MCF 10A (cell line): ENCODE data around the gene THSD7B. TPM values are rescaled to one million over a fixed set of nuclear protein-coding genes. Genes with fewer than 3 reads are reported as not detected.

Experiments
- BruUV-seq: library from RNA; stranded (reverse); fragments of 400-500 nt; replicated peaks from 2 replicates; lab custom pipeline; 2021; lab: Mats Ljungman, UMichigan
- CTCF ChIA-PET: fragments of 300-600 bp; sonication (Branson Sonifier 250); formaldehyde crosslinking; extraction: SDS; loops from one replicate; lab custom pipeline; 2021; ENCODE audit warnings: antibody characterized with exemption, inconsistent platforms; lab: Yijun Ruan, JAX
- POLR2A ChIA-PET: fragments of 300-600, 350-650 bp; sonication (Branson Sonifier 250); formaldehyde crosslinking; extraction: SDS; loops from one replicate; lab custom pipeline; 2020; ENCODE audit warnings: antibody characterized with exemption, inconsistent platforms; lab: Yijun Ruan, JAX
- DNase-seq: peaks from one replicate; pipeline ENCODE4 v3.0.0-alpha.2; 2018; ENCODE audit not compliant: unreplicated experiment
- H3K27ac Mint-ChIP-seq: one replicate; pipeline ENCODE4 v1.8.0; 2022; ENCODE audit warnings: mild to moderate bottlenecking, low read depth, mixed read lengths; ENCODE audit not compliant: unreplicated experiment
- H3K27me3 Mint-ChIP-seq: one replicate; pipeline ENCODE4 v1.8.0; 2022; ENCODE audit warnings: mixed read lengths; ENCODE audit not compliant: insufficient read depth, unreplicated experiment
- H3K36me3 Mint-ChIP-seq: one replicate; pipeline ENCODE4 v1.8.0; 2022; ENCODE audit warnings: mild to moderate bottlenecking, moderate library complexity, mixed read lengths; ENCODE audit not compliant: insufficient read depth, unreplicated experiment
- H3K4me1 Mint-ChIP-seq: one replicate; pipeline ENCODE4 v1.8.0; 2022; ENCODE audit warnings: mixed read lengths; ENCODE audit not compliant: insufficient read depth, unreplicated experiment
- H3K4me3 Mint-ChIP-seq: one replicate; pipeline ENCODE4 v1.8.0; 2022; ENCODE audit warnings: mild to moderate bottlenecking, moderate library complexity, mixed read lengths; ENCODE audit not compliant: unreplicated experiment
- H3K9me3 Mint-ChIP-seq: one replicate; pipeline ENCODE4 v1.8.0; 2022; ENCODE audit warnings: mixed read lengths; ENCODE audit not compliant: unreplicated experiment
- CTCF ChIP-seq: fragments of 200-600 bp; IDR thresholded peaks from one replicate; pipeline ENCODE4 v1.8.0; 2022; ENCODE audit warnings: antibody characterized with exemption, mild to moderate bottlenecking; ENCODE audit not compliant: unreplicated experiment
- intact Hi-C: fragments of 100-400 bp; cut with micrococcal nuclease; formaldehyde crosslinking; loops from 2 replicates; pipeline ENCODE4 v1.14.1; 2022
- total RNA-seq: library from RNA; stranded (reverse); gene quantifications from 2 replicates; pipeline ENCODE4 v1.2.3, GENCODE V29; 2022

THSD7B gene
- total RNA-seq, 1 experiment from 2014 or later: not detected

GRCh38 chr2:137175246-137175645, 409.9 kb downstream of the THSD7B start:
- Mint-ChIP-seq H3K36me3 (no peaks in the 10 kb centered on the region), H3K9me3 (no peaks in the 10 kb centered on the region), H3K4me1 (peaks cover 35% of the 10 kb centered on the region), H3K27me3 (no peaks in the 10 kb centered on the region), H3K27ac (no peak overlapping the region), H3K4me3 (no peak overlapping the region)
- CTCF ChIA-PET: interaction anchor here (0.5 to 0.7 kb wide), 2 partner anchors 288 to 662 kb away, joined by 3 to 4 read pairs; no protein-coding TSS in a partner anchor
- TF ChIP-seq CTCF: no peak
- POLR2A ChIA-PET: no interaction called here
- no TSS peak for BruUV-seq
- intact Hi-C loops: no loop called here
- DNase-seq: no peak

GRCh38 chr2:137178951-137179377, 413.6 kb downstream of the THSD7B start:
- ChIA-PET CTCF (interaction anchor here (1.3 kb wide), 1 partner anchor 10 kb away, joined by 3 read pairs; no protein-coding TSS in a partner anchor), POLR2A (interaction anchor here (0.6 to 2.1 kb wide), 6 partner anchors 11 to 1230 kb away, joined by 3 to 23 read pairs (median 4); no protein-coding TSS in a partner anchor)
- DNase-seq: peak; percentile 88
- Mint-ChIP-seq H3K4me1 (peaks cover 30% of the 10 kb centered on the region), H3K36me3 (no peaks in the 10 kb centered on the region), H3K9me3 (no peaks in the 10 kb centered on the region), H3K27me3 (no peaks in the 10 kb centered on the region), H3K27ac (peak overlapping the region; percentile 87), H3K4me3 (peak overlapping the region; percentile 43)
- no peak for TF ChIP-seq CTCF
- no TSS peak for BruUV-seq
- intact Hi-C loops: loop anchor here (1.0 to 2.0 kb wide), 2 partner anchors 14 to 110 kb away; no protein-coding TSS in a partner anchor

GRCh38 chr2:137179542-137179941, 414.2 kb downstream of the THSD7B start:
- no TSS peak for BruUV-seq
- peaks cover 30% of the 10 kb centered on the region for H3K4me1 Mint-ChIP-seq
- peak; percentile 42 for DNase-seq
- H3K27me3 Mint-ChIP-seq: no peaks in the 10 kb centered on the region
- H3K27ac Mint-ChIP-seq: peak overlapping the region; percentile 87
- CTCF ChIA-PET: interaction anchor here (1.3 kb wide), 1 partner anchor 11 kb away, joined by 3 read pairs; no protein-coding TSS in a partner anchor
- H3K4me3 Mint-ChIP-seq: no peak overlapping the region
- POLR2A ChIA-PET: interaction anchor here (0.6 to 2.1 kb wide), 5 partner anchors 12 to 174 kb away, joined by 3 to 23 read pairs (median 5); no protein-coding TSS in a partner anchor
- intact Hi-C loops: loop anchor here (1.0 to 2.0 kb wide), 2 partner anchors 14 to 109 kb away; no protein-coding TSS in a partner anchor
- no peaks in the 10 kb centered on the region for H3K9me3 Mint-ChIP-seq
- H3K36me3 Mint-ChIP-seq: no peaks in the 10 kb centered on the region
- TF ChIP-seq CTCF: no peak

GRCh38 chr2:137180012-137180411, 414.7 kb downstream of the THSD7B start:
- Mint-ChIP-seq H3K4me3 (no peak overlapping the region), H3K36me3 (no peaks in the 10 kb centered on the region), H3K27ac (peak overlapping the region; percentile 87), H3K4me1 (peaks cover 30% of the 10 kb centered on the region), H3K27me3 (no peaks in the 10 kb centered on the region), H3K9me3 (no peaks in the 10 kb centered on the region)
- no peak for DNase-seq
- no peak for TF ChIP-seq CTCF
- POLR2A ChIA-PET: interaction anchor here (0.6 to 2.1 kb wide), 5 partner anchors 12 to 173 kb away, joined by 3 to 23 read pairs (median 5); no protein-coding TSS in a partner anchor
- no TSS peak for BruUV-seq
- CTCF ChIA-PET: interaction anchor here (0.6 kb wide), 1 partner anchor 287 kb away, joined by 3 read pairs; no protein-coding TSS in a partner anchor
- intact Hi-C loops: no loop called here
